Nephron (organoid): ENCODE data around the gene SETBP1.
A peak's percentile ranks its signal among the peaks of the same experiment; 100 is the strongest.
"Not testable (repeated sequence)": the region's sequence is repeated elsewhere in the genome, so short reads cannot be mapped to it uniquely, and the experiment has no call there.

Experiments used
- H3K27ac Mint-ChIP-seq, 3 experiments: 2 replicates each; pipeline ENCODE4 v1.8.0; 2020; ENCODE audit warnings: mixed read lengths in 3 of 3, mild to moderate bottlenecking in 2 of 3, moderate library complexity in 1 of 3
- H3K27me3 Mint-ChIP-seq: 2 replicates; pipeline ENCODE4 v1.8.0; 2021; ENCODE audit warnings: low read depth, mild to moderate bottlenecking, moderate library complexity, mixed read lengths
- H3K36me3 Mint-ChIP-seq: 2 replicates; pipeline ENCODE4 v1.8.0; 2020; ENCODE audit warnings: low read depth, mixed read lengths
- H3K4me1 Mint-ChIP-seq: 2 replicates; pipeline ENCODE4 v1.8.0; 2020; ENCODE audit warnings: mixed read lengths
- H3K4me3 Mint-ChIP-seq, 3 experiments: 2 replicates each; pipeline ENCODE4 v1.8.0; 2020; ENCODE audit warnings: mild to moderate bottlenecking in 3 of 3, mixed read lengths in 3 of 3, moderate library complexity in 2 of 3
- H3K9me3 Mint-ChIP-seq: 2 replicates; pipeline ENCODE4 v1.8.0; 2020; ENCODE audit warnings: mixed read lengths
- TF ChIP-seq, protein P1 (sequence below), 3 experiments: fragments of 200-600 bp; sonication (generic); IDR thresholded peaks; one replicate each; pipeline ENCODE4 v1.5.0; 2021; ENCODE audit warnings: antibody characterized with exemption in 3 of 3; ENCODE audit not compliant: unreplicated experiment in 3 of 3

SETBP1 gene

DNA sequence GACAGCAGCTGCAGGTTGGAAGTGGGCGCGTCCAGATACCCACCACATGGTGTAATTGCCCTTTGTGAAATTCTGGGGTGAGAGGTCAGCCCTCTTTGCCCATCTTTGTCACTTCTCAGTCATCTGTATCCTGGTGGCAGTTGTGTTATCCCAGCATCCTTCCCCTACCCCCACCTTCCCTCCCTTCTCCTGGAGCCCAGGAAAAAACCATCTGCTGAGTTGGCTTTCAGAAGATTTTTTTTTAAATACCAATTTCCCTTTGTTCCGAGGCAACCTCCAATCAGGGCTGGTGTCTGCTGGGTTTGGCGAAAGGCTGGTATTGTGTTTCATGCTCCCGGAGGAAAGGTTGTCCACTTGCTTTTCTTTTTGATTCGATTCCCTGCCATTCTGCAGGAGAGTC lies 35.2 kb downstream of the SETBP1 start:
- H3K27ac Mint-ChIP-seq = peak overlapping the region; percentile 68 to 89 (median 74)
- H3K4me1 Mint-ChIP-seq = peaks cover 67% of the 10 kb centered on the region
- H3K4me3 Mint-ChIP-seq = peak overlapping the region in 2 of 3 experiments; percentile 25 to 31
- H3K36me3 Mint-ChIP-seq = peaks cover 61% of the 10 kb centered on the region
- H3K27me3 Mint-ChIP-seq = no peaks in the 10 kb centered on the region
- H3K9me3 Mint-ChIP-seq = no peaks in the 10 kb centered on the region
- TF ChIP-seq, protein P1, sequence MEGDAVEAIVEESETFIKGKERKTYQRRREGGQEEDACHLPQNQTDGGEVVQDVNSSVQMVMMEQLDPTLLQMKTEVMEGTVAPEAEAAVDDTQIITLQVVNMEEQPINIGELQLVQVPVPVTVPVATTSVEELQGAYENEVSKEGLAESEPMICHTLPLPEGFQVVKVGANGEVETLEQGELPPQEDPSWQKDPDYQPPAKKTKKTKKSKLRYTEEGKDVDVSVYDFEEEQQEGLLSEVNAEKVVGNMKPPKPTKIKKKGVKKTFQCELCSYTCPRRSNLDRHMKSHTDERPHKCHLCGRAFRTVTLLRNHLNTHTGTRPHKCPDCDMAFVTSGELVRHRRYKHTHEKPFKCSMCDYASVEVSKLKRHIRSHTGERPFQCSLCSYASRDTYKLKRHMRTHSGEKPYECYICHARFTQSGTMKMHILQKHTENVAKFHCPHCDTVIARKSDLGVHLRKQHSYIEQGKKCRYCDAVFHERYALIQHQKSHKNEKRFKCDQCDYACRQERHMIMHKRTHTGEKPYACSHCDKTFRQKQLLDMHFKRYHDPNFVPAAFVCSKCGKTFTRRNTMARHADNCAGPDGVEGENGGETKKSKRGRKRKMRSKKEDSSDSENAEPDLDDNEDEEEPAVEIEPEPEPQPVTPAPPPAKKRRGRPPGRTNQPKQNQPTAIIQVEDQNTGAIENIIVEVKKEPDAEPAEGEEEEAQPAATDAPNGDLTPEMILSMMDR (IDR thresholded peaks at IDR 0.05; ENCODE audit: unreplicated experiment in 3 of 3) = no peak

DNA sequence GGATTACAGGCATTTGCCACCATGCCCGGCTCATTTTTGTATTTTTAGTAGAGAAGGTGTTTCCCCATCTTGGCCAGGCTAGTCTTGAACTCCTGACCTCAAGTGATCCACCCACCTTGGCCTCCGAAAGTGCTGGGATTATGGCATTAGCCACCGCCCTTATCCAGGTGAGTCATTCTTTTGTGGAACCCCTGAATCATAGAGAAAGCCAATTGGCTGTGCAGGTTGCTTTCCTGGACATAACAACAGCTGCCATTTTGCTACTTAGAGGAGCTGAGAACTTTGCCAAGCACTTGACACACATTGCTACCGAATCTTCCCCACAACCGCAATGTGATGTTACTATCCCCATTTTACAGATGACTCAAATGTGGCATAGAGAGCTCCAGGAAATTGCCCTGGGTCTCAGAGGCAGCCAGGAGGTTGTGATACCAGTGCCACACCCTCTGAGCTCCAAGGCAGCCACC lies 36.0 kb downstream of the SETBP1 start:
- H3K4me1 Mint-ChIP-seq = peaks cover 71% of the 10 kb centered on the region
- no peaks in the 10 kb centered on the region for H3K9me3 Mint-ChIP-seq
- H3K27me3 Mint-ChIP-seq = no peaks in the 10 kb centered on the region
- H3K36me3 Mint-ChIP-seq = peaks cover 60% of the 10 kb centered on the region
- H3K4me3 Mint-ChIP-seq = no peak overlapping the region
- peak overlapping the region in 2 of 3 experiments; percentile 68 to 89 for H3K27ac Mint-ChIP-seq
- TF ChIP-seq, protein P1 (IDR thresholded peaks at IDR 0.05; ENCODE audit: unreplicated experiment in 3 of 3) = no peak

DNA sequence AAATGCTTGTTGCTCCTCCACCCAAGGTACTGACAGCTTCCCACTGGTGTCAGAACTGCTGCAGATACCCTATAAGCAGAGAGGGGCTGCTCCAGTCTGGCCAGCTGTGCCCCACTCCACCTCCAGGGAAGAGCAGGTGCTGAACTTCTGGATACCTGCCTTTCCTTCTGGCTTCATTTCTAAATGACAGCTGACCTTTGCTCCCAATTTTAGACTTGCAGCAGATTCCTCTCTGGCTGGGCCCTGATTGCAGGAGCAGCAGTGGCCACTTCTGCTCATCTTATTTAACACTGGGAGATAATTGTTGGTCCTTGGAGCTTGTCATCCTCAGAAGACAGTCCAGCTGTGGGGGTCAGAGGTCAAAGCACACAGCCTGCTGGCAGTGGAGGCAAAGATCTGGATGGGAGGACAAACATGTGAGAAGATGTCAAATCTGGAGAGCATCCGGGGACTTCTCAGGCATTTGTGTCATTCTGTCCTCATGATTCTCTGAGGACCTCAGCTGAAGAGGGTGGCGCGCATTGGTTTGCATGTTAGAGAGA lies 38.9 kb downstream of the SETBP1 start:
- Mint-ChIP-seq H3K4me1 (peaks cover 77% of the 10 kb centered on the region), H3K27me3 (no peaks in the 10 kb centered on the region), H3K9me3 (no peaks in the 10 kb centered on the region), H3K27ac (peak overlapping the region in 1 of 3 experiments; percentile 17), H3K4me3 (no peak overlapping the region), H3K36me3 (peaks cover 43% of the 10 kb centered on the region)
- TF ChIP-seq, protein P1 (IDR thresholded peaks at IDR 0.05; ENCODE audit: unreplicated experiment in 3 of 3) = no peak

DNA sequence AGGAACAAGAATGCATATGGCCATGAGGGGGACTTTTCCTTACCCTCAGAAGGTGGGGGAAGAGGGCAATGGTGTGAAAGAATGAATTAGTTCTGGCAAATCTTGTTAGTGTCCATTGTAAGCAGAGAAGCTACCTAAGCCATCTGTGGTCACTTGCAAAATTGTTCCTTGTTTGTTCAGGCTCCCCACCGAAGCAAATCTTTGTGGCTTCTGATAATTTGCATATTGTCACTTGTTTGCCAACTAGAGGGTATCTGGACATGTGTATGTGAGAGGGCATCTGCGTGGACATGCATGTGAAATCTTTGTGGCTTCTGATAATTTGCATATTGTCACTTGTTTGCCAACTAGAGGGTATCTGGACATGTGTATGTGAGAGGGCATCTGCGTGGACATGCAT lies 41.1 kb downstream of the SETBP1 start:
- not testable (repeated sequence) for H3K27me3 Mint-ChIP-seq, H3K9me3 Mint-ChIP-seq, H3K4me3 Mint-ChIP-seq
- peaks cover 31% of the 10 kb centered on the region for H3K36me3 Mint-ChIP-seq
- H3K4me1 Mint-ChIP-seq = peaks cover 79% of the 10 kb centered on the region
- peak overlapping the region in 2 of 3 experiments; percentile 12 to 27 for H3K27ac Mint-ChIP-seq

DNA sequence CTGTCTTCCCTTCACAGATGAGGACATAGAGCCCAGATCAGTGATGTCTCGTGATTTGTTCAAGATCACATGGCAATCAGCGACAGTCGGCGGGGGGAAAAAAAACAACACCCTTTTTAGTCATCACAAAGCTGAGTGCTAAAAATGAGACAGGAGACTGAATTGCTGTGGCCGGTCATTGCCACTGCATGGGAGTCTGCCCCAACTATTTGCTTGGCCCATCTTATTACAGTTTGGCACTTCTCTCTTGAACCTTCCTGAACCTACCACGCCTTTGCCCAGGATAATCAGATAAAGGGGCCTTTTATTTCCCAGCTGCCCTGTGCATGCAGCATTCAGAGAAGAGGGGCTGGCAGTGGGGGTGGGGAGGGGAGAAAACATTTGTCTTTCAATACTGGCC lies 42.7 kb downstream of the SETBP1 start:
- H3K27ac Mint-ChIP-seq = peak overlapping the region; percentile 82 to 91 (median 86)
- peaks cover 25% of the 10 kb centered on the region for H3K36me3 Mint-ChIP-seq
- TF ChIP-seq, protein P1 (IDR thresholded peaks at IDR 0.05; ENCODE audit: unreplicated experiment in 3 of 3) = no peak
- H3K27me3 Mint-ChIP-seq = no peaks in the 10 kb centered on the region
- peaks cover 64% of the 10 kb centered on the region for H3K4me1 Mint-ChIP-seq
- H3K4me3 Mint-ChIP-seq = peak overlapping the region in 1 of 3 experiments; percentile 0
- H3K9me3 Mint-ChIP-seq = no peaks in the 10 kb centered on the region

DNA sequence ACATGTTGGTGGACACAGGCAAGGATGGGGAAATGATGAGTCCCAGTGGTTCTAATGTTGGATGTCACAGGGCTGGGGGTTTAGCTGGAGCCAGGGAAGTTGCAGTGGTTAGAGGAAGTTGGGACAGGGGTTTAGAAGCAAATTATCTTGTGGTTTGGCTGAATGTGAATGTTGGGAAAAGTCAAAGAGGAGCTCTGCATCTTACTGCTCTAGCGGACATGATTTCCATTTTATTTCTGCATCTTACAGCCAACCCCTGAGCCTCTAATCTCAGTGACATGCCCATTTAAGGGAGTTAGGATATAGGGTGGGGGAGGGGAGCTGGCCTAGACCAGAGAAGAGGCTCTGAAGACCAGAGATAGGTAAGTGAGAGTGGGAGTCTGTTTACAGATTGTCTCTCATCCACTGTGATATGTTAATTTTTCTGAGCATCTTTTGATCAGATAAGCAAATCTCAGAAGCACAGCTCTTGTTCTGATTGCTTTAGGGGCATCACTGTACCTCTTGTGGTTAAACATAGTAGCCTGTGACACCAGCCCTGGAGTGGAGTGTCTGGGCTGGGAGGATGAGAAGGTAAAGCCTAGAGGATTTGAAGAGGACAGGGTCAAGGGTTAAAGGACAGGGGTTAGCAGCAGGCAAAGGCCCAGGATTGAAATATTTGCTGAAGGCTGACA lies 43.6 kb downstream of the SETBP1 start:
- Mint-ChIP-seq H3K36me3 (peaks cover 27% of the 10 kb centered on the region), H3K27me3 (no peaks in the 10 kb centered on the region), H3K9me3 (no peaks in the 10 kb centered on the region), H3K4me1 (peaks cover 68% of the 10 kb centered on the region), H3K4me3 (peak overlapping the region in 1 of 3 experiments; percentile 20), H3K27ac (peak overlapping the region; percentile 82 to 91 (median 86))
- TF ChIP-seq, protein P1 (IDR thresholded peaks at IDR 0.05; ENCODE audit: unreplicated experiment in 3 of 3) = no peak
